Panc1 (cell line): ENCODE data around the gene CFAP251. TPM values are rescaled to one million over a fixed set of nuclear protein-coding genes. Genes with fewer than 3 reads are reported as not detected.

Experiments
- ATAC-seq: fragments of 200-7000 bp; cut with Tn5 transposase; 2 replicates; pipeline ENCODE4 v1.9.1; 2020; ENCODE audit warnings: mild to moderate bottlenecking, moderate library complexity
- BruUV-seq: library from RNA; stranded (reverse); fragments of 400-500 nt; replicated peaks from 2 replicates; lab custom pipeline; 2021; lab: Mats Ljungman, UMichigan
- CTCF ChIA-PET: fragments of 300-600 bp; sonication (Branson Sonifier 250); formaldehyde crosslinking; loops from one replicate; lab custom pipeline; 2022; ENCODE audit warnings: antibody characterized with exemption; lab: Charles Lee
- POLR2A ChIA-PET: fragments of 300-600 bp; sonication (Branson Sonifier 250); formaldehyde crosslinking; loops from one replicate; lab custom pipeline; 2022; ENCODE audit warnings: antibody characterized with exemption; lab: Charles Lee
- DNase-seq: peaks from one replicate; pipeline ENCODE4 v3.0.0-alpha.2; 2010; ENCODE audit warnings: low read depth, low spot score
- H3K27ac ChIP-seq: 2 replicates; pipeline ENCODE4 v1.5.1; 2011; ENCODE audit warnings: mild to moderate bottlenecking, low read length, inconsistent platforms
- H3K27me3 ChIP-seq: fragments of 200-500 bp; sonication (Bioruptor generic); 2 replicates; pipeline ENCODE4 v1.6.0; 2014; ENCODE audit warnings: low read length, inconsistent platforms; ENCODE audit not compliant: control insufficient read depth, insufficient read depth
- H3K36me3 ChIP-seq: fragments of 200-500 bp; sonication (Bioruptor generic); 2 replicates; pipeline ENCODE4 v1.5.1; 2014; ENCODE audit warnings: inconsistent platforms, mild to moderate bottlenecking, low read length, moderate library complexity; ENCODE audit not compliant: control insufficient read depth, insufficient read depth
- H3K4me1 ChIP-seq: 2 replicates; pipeline ENCODE4 v1.5.1; 2011; ENCODE audit warnings: inconsistent platforms, mild to moderate bottlenecking, low read length, moderate library complexity; ENCODE audit not compliant: control insufficient read depth, insufficient read depth
- H3K4me3 ChIP-seq, 2 experiments: 2 replicates each; pipeline ENCODE4 v1.5.1; 2011 to 2012; ENCODE audit warnings: low read depth in 2 of 2, low read length in 2 of 2, mild to moderate bottlenecking in 2 of 2, inconsistent platforms in 1 of 2, moderate library complexity in 1 of 2
- H3K9me3 ChIP-seq: fragments of 200-500 bp; sonication (Bioruptor generic); 2 replicates; pipeline ENCODE4 v1.5.1; 2014; ENCODE audit warnings: low read depth, mild to moderate bottlenecking, inconsistent platforms, low read length, moderate library complexity; ENCODE audit not compliant: control insufficient read depth, insufficient read depth
- POLR2AphosphoS5 ChIP-seq: IDR thresholded peaks from 2 replicates; pipeline ENCODE4 v1.6.1; 2012; ENCODE audit warnings: mild to moderate bottlenecking, low read depth, low read length, moderate library complexity
- REST ChIP-seq, 2 experiments: IDR thresholded peaks; 2 replicates each; pipeline ENCODE4 v1.6.1; 2011 to 2012; ENCODE audit warnings: low read depth in 2 of 2, control low read depth in 1 of 2, low read length in 1 of 2, mild to moderate bottlenecking in 1 of 2, moderate library complexity in 1 of 2; ENCODE audit not compliant: insufficient read depth in 1 of 2
- SIN3A ChIP-seq: IDR thresholded peaks from 2 replicates; pipeline ENCODE4 v1.6.1; 2012; ENCODE audit warnings: low read depth, mild to moderate bottlenecking, low read length, moderate library complexity, borderline replicate concordance; ENCODE audit not compliant: insufficient read depth
- TCF7L2 ChIP-seq: IDR thresholded peaks from 2 replicates; pipeline ENCODE4 v1.6.1; 2011; ENCODE audit warnings: mild to moderate bottlenecking, low read depth, low read length, inconsistent platforms
- in situ Hi-C: cut with HindIII; loops from 2 replicates; pipeline ENCODE4 v1.10.0; 2016; ENCODE audit warnings: low sequenced_read_pairs, low pct_unique_long_range_greater_than_20kb
- intact Hi-C: fragments of 100-400 bp; cut with micrococcal nuclease; formaldehyde crosslinking; loops from one replicate; pipeline ENCODE4 v1.10.0; 2022; ENCODE audit not compliant: unreplicated experiment
- total RNA-seq: library from RNA; stranded (reverse); gene quantifications from one replicate; pipeline ENCODE4 v1.2.1, GENCODE V29; 2021; ENCODE audit not compliant: unreplicated experiment
- TF ChIP-seq, protein P1 (sequence below): fragments of 450-650 bp; IDR thresholded peaks from 2 replicates; pipeline ENCODE4 v1.5.1; 2017; ENCODE audit warnings: mild to moderate bottlenecking

Gene CFAP251
- total RNA-seq, 1 experiment from 2014 or later, result 4.2 TPM

GRCh38 chr12:121957861-121958515 is 39.6 kb downstream of the CFAP251 start:
- CTCF ChIA-PET, result no interaction called here
- no peak for ATAC-seq

DNA sequence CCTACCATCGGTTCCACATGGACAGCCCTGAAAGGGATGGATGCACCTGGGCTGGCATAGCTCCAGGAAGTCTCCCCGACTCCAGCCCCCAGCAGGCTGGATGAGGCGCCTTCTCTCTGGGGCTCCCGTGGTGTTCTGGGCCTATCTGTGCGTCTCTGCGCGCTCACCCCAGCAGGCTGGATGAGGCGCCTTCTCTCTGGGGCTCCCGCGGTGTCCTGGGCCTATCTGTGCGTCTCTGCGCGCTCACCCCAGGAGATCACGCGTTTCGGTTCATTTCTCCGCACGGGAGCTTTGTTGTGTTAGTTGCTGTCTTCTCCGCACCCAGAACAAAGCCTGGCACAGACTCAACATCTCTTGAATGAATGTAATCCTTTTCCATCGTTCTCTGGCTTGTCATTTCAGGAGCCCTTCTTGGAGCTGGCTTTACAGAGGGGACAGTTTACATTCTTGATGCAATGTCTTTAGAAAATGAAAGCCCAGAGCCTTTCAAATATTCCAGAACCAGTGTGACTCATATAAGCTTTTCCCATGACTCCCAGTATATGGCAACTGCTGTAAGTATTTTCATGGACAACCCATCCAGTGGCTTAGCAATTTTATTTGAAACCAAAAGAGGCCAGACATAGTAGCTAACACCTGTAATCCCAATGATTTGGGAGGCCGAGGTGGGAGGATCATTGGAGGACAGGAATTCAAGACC is 40.3 kb downstream of the CFAP251 start:
- H3K27ac ChIP-seq, result no peak overlapping the region
- no peak overlapping the region for H3K4me3 ChIP-seq
- in situ Hi-C loops (no loop called here), intact Hi-C loops (no loop called here)
- no TSS peak for BruUV-seq
- CTCF ChIA-PET, result no interaction called here
- ATAC-seq (no peak), DNase-seq (no peak)
- TF ChIP-seq TCF7L2, result no peak
- TF ChIP-seq REST (IDR thresholded peaks at IDR 0.05; ENCODE audit: insufficient read depth in 1 of 2, low read depth in 2 of 2, low read length in 1 of 2), result no peak
- TF ChIP-seq, protein P1, sequence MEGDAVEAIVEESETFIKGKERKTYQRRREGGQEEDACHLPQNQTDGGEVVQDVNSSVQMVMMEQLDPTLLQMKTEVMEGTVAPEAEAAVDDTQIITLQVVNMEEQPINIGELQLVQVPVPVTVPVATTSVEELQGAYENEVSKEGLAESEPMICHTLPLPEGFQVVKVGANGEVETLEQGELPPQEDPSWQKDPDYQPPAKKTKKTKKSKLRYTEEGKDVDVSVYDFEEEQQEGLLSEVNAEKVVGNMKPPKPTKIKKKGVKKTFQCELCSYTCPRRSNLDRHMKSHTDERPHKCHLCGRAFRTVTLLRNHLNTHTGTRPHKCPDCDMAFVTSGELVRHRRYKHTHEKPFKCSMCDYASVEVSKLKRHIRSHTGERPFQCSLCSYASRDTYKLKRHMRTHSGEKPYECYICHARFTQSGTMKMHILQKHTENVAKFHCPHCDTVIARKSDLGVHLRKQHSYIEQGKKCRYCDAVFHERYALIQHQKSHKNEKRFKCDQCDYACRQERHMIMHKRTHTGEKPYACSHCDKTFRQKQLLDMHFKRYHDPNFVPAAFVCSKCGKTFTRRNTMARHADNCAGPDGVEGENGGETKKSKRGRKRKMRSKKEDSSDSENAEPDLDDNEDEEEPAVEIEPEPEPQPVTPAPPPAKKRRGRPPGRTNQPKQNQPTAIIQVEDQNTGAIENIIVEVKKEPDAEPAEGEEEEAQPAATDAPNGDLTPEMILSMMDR, result no peak
- no peak for TF ChIP-seq SIN3A
- TF ChIP-seq POLR2AphosphoS5, result no peak
- no peaks in the 10 kb centered on the region for H3K36me3 ChIP-seq
- H3K27me3 ChIP-seq, result no peaks in the 10 kb centered on the region
- no peaks in the 10 kb centered on the region for H3K9me3 ChIP-seq
- no peaks in the 10 kb centered on the region for H3K4me1 ChIP-seq
- POLR2A ChIA-PET, result interaction anchor here (0.6 kb wide), 1 partner anchor 223 kb away, joined by 5 read pairs; no protein-coding TSS in a partner anchor

More at GRCh38 chr12:121957861-121958515, 39.6 kb downstream of the CFAP251 start:
- H3K27ac ChIP-seq, result no peak overlapping the region
- POLR2A ChIA-PET, result no interaction called here
- TF ChIP-seq TCF7L2, result no peak
- TF ChIP-seq, protein P1, result no peak
- no peak for TF ChIP-seq SIN3A
- TF ChIP-seq REST (IDR thresholded peaks at IDR 0.05; ENCODE audit: insufficient read depth in 1 of 2, low read depth in 2 of 2, low read length in 1 of 2), result no peak
- no peak for TF ChIP-seq POLR2AphosphoS5
- H3K4me3 ChIP-seq, result no peak overlapping the region
- in situ Hi-C loops (no loop called here), intact Hi-C loops (no loop called here)
- H3K36me3 ChIP-seq, result no peaks in the 10 kb centered on the region
- H3K9me3 ChIP-seq, result no peaks in the 10 kb centered on the region
- no peaks in the 10 kb centered on the region for H3K4me1 ChIP-seq
- H3K27me3 ChIP-seq, result no peaks in the 10 kb centered on the region
- DNase-seq, result no peak
- no TSS peak for BruUV-seq
